ENCODE data around the gene DNAJC24. TPM values are rescaled to one million over a fixed set of nuclear protein-coding genes. Genes with fewer than 3 reads are reported as not detected.

DNAJC24 gene
- total RNA-seq, 3 donors from 2014 or later, result 8.8 to 14.8 (median 11.2) TPM

DNA sequence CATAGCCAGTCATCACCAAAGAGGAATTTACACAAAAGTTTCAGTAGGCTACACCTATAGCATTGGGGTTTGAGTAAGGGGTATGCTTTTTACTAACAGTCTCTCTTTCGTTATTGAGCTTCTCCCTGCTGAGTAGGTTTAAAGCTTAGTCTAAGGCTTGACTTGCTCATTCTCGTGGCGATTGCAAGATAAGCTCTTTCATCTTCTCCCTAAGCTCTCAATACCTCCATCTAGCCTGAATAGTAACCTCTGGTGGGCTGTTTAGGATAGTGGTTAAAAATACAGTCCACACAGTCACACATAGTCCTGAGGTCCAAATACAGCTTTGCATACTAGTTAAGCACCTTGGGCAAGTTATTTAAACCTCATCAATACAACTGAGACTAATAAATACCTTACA is 74.1 kb downstream of the DNAJC24 start:
- intact Hi-C loops (cut with DNase I, micrococcal nuclease), result no loop called here
- H3K4me1 ChIP-seq (ENCODE audit: low read depth), result no peaks in the 10 kb centered on the region
- no peaks in the 10 kb centered on the region for H3K9me3 ChIP-seq
- ATAC-seq (no peak), DNase-seq (no peak)
- TF ChIP-seq, protein P1, sequence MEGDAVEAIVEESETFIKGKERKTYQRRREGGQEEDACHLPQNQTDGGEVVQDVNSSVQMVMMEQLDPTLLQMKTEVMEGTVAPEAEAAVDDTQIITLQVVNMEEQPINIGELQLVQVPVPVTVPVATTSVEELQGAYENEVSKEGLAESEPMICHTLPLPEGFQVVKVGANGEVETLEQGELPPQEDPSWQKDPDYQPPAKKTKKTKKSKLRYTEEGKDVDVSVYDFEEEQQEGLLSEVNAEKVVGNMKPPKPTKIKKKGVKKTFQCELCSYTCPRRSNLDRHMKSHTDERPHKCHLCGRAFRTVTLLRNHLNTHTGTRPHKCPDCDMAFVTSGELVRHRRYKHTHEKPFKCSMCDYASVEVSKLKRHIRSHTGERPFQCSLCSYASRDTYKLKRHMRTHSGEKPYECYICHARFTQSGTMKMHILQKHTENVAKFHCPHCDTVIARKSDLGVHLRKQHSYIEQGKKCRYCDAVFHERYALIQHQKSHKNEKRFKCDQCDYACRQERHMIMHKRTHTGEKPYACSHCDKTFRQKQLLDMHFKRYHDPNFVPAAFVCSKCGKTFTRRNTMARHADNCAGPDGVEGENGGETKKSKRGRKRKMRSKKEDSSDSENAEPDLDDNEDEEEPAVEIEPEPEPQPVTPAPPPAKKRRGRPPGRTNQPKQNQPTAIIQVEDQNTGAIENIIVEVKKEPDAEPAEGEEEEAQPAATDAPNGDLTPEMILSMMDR (IDR thresholded peaks at IDR 0.05), result no peak
- no peak overlapping the region for H3K4me3 ChIP-seq
- H3K36me3 ChIP-seq (ENCODE audit: low read depth), result no peaks in the 10 kb centered on the region

DNA sequence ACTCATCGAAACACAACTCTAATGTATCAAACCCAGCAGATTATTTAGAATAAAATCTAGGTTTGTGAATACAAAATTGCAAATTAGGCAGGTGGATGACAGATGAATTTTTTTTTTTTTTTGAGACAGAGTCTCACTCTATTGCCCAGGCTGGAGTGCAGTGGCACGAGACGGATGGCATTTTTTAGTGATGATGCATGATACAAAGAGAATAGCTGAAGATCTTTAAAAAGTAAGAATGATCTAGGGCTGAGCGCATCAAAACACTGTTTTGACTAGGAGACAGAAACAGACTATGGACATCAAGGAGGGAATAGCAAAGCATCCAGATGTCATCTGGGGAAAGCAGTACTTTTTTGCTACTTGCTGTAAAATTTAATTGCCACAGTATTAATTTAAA is 76.0 kb downstream of the DNAJC24 start:
- TF ChIP-seq, protein P1 (IDR thresholded peaks at IDR 0.05), result no peak
- no peak for ATAC-seq
- no peaks in the 10 kb centered on the region for H3K36me3 ChIP-seq (ENCODE audit: low read depth)
- no peak for DNase-seq
- intact Hi-C loops (cut with DNase I, micrococcal nuclease), result no loop called here
- no peaks in the 10 kb centered on the region for H3K4me1 ChIP-seq (ENCODE audit: low read depth)
- no peak overlapping the region for H3K4me3 ChIP-seq
- H3K9me3 ChIP-seq, result no peaks in the 10 kb centered on the region

DNA sequence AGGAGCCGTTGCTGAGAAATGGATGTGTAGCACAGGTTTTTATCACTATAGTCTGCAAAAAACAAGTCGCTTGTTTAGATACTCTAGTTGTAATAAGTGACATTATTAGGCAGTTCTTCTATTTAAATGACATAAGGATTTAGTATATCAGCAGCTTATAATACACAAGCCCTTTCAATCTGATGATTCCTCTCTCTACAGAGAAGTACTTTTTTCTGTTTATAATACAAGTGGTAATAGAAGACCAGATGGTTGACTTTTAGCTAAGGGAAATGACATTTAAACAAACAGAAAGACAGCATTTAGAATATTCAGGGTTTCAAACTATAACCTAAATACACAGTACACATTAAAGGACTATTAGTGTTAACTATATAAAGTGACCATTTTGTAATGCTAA is 79.4 kb downstream of the DNAJC24 start:
- ATAC-seq (no peak), DNase-seq (no peak)
- Histone ChIP-seq H3K36me3 (ENCODE audit: low read depth) (no peaks in the 10 kb centered on the region), H3K4me1 (ENCODE audit: low read depth) (no peaks in the 10 kb centered on the region), H3K4me3 (no peak overlapping the region), H3K9me3 (no peaks in the 10 kb centered on the region)
- TF ChIP-seq, protein P1 (IDR thresholded peaks at IDR 0.05), result no peak
- intact Hi-C loops (cut with DNase I, micrococcal nuclease), result no loop called here

DNA sequence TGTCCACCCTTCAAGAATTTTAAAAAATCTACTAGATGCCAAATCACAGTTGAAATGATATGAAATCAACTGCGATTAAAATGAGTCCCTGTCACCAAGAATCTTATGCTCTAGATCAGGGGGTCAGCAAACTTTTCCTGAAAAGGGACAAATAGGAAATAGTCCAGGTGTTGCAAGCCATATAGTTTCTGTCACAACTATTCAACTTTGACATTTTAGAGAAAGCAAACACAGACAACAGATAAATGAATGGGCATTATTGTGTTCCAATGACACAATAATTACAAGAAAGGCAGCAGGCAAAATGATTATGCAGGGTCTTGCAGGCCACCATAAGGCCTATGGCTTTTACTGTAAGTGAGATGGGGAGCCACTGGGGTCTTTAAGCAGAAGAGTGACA is 81.2 kb downstream of the DNAJC24 start:
- no peaks in the 10 kb centered on the region for H3K4me1 ChIP-seq (ENCODE audit: low read depth)
- no peaks in the 10 kb centered on the region for H3K9me3 ChIP-seq
- intact Hi-C loops (cut with DNase I, micrococcal nuclease), result no loop called here
- TF ChIP-seq, protein P1 (IDR thresholded peaks at IDR 0.05), result no peak
- DNase-seq (no peak), ATAC-seq (no peak)
- no peak overlapping the region for H3K4me3 ChIP-seq
- H3K36me3 ChIP-seq (ENCODE audit: low read depth), result no peaks in the 10 kb centered on the region

DNA sequence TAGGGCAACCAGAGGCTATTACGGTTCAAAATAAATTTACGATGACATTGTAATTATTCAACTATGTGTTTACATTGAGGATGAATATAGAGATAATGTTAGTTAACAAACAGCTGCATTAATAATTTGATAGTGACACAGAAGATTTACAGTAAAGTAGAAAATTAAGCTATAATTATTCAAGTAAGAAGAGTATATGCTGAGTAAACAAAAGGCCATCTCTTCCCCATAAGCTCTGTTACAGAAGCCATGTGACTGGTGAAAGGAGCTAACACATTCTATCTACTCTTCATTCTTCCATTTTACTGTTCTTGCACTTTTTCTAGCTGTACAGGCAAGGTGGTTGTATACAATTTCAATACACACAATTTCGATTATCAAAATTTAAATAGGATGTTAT is 85.5 kb downstream of the DNAJC24 start:
- Histone ChIP-seq H3K9me3 (no peaks in the 10 kb centered on the region), H3K4me3 (no peak overlapping the region), H3K36me3 (ENCODE audit: low read depth) (no peaks in the 10 kb centered on the region), H3K4me1 (ENCODE audit: low read depth) (no peaks in the 10 kb centered on the region)
- ATAC-seq (no peak), DNase-seq (no peak)
- intact Hi-C loops (cut with DNase I, micrococcal nuclease), result no loop called here
- TF ChIP-seq, protein P1 (IDR thresholded peaks at IDR 0.05), result no peak

DNA sequence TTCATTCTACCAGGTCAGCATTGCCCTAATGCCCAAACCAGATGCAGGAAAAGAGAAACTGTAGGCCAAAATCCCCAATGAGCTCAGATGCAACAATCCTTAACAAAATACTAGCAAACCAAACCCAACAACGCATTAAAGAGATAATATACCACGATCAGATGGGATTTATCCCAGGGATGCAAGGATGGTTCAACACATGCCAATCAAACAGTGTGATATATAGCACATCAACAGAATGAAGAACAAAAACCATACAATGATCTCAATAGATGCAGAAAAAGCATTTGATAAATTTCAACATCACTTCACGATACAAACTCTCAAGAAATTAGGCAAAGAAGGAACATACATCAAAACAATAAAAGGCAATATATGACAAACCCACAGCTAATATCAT is 94.8 kb downstream of the DNAJC24 start:
- ATAC-seq (no peak), DNase-seq (no peak)
- intact Hi-C loops (cut with DNase I, micrococcal nuclease), result no loop called here
- Histone ChIP-seq H3K36me3 (ENCODE audit: low read depth) (no peaks in the 10 kb centered on the region), H3K9me3 (peaks cover 17% of the 10 kb centered on the region), H3K4me1 (ENCODE audit: low read depth) (no peaks in the 10 kb centered on the region), H3K4me3 (no peak overlapping the region)
- TF ChIP-seq, protein P1 (IDR thresholded peaks at IDR 0.05), result no peak

Measured in mucosa of descending colon (tissue), 3 donors.